HG02642 (cell line): ENCODE measurements around the gene HSPA12A.
A peak's percentile ranks its signal among the peaks of the same experiment; 100 is the strongest.

Source experiments
- ATAC-seq: cut with Tn5 transposase; IDR thresholded peaks from one replicate; pipeline ENCODE4 v1.9.1; 2021; ENCODE audit warnings: mild to moderate bottlenecking; ENCODE audit not compliant: unreplicated experiment, poor library complexity

The HSPA12A gene

DNA sequence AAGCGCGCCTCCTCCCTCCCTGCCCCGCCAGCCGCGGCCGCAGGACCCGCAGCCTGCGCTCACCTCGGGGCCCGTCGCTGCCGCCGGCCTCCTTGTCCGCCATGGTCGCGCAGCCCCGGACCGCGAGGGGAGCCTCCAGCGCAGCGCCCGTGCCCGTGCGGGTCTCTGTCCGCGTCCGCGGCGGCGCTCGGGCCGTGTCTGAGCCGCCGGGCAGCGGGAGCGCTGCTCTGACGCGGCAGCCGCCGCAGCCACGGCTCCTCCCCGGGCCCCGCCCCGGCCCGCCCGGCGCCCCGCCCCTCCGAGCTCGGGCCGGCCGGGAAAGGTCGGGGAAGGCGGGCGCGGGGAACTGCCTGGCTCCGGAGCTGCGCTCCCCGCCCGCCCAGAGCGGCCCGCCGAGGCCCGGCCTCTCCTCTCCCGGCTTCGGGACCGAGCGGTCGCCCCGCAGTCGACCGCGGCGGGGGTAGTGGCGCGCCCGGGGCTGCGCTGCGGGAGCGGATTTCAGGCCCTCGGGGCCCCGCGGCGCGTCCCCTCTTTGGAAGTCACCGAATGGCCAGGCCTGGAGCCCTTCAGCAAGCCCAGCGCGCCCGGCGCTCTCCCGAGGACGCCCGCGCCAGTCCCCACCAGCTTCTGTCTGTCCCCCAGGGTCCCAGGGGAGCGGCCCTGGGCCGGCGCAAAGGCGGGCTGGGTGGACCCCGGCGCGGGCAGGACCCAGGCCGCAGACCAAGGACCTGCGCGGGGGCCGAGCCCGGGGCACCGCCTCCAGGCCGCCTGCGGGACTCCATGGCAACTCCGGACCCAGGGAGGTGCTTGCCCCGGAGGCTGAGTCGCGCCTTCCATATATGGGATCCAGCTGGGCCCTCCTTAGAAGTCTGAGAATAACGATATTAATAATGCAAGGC is at the start of gene HSPA12A:
Gene HSPA12A, minus strand, starts transcription at position 200 of the 899 bp plus-strand sequence. Its CDS starts 97 bp downstream, at position 103.
- ATAC-seq = peak; percentile 96

DNA sequence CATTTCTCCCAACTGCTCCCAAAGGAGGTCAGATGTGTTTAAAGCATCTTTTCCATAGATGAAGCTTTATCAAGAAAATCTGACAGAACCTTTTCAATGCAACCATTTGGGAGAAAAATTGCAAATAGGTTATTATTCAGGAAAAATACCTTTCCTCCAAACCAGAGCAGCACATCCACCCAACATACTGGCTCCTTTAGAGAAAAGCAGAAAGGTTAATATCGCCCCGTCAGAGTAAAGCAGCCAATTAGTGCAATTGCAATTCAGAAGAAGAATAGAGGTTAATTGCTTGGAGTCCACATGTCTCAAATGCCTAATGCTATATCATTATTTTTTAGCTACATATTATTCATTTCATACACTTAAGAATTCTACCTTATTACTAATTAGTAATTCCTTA is 48.9 kb upstream of the HSPA12A start:
- ATAC-seq = no peak

DNA sequence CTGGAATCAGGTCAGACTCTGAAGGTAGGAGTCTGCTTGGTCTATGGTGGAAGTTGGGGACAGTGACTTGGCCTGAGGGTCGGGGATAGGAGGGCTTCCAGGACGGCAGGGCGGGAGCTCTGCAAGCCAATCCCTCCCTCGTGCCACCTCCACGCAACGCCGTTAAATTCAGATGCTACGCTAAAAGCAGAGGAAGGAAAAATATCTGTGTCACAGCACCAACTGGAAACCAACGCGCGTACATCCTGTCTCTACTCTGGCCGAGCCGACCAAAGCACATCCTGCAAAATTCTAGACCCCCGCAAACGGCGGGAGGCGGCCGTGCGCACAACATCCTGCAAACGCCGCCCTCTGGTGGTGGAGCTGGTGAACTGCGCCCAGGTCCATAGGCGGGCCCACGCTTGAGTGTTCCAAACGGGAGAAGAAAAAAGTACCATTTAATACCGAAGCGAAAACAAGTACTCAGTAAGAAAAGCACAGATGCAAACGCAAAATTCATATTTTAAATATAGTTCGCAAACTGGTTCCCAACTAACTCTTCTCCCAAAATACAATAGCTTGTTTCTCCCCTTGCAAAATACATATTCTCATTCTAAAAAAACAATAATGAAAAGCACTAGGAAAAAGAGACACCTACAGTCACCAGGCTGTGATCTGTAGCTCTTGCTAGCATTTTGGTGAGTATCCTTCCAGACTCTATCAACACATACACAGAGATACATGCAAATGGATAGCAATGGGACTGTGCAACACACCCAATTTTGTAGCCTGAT is 45.7 kb upstream of the HSPA12A start:
- ATAC-seq = peak; percentile 90

GRCh38 chr10:116787053-116787659 is 44.8 kb upstream of the HSPA12A start:
- ATAC-seq = no peak

GRCh38 chr10:116785867-116786266 is 43.5 kb upstream of the HSPA12A start:
- no peak for ATAC-seq

DNA sequence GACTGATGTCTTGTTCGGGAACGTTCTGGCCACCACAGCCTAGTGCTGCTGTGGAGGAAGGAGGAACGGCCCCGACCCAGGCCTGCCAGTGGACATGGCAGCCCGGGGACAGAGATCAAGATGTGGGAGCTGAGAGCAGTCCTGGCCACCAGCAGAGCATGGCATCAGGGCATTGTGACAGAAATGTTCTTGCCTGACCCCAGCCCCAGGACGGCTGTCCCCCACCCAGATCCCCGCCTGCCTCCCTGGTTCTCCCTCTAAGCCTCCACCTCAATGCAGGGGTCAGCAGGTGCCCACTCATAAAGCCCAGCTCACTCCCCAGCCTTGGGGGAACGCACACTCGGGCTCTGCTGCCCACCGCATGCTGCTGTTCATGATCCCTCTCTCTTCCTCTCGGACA is 42.9 kb upstream of the HSPA12A start:
- ATAC-seq = no peak

GRCh38 chr10:116784651-116785050 is 42.3 kb upstream of the HSPA12A start:
- ATAC-seq = no peak

- no peak for ATAC-seq
Observed at GRCh38 chr10:116784035-116784434, 41.7 kb upstream of the HSPA12A start.

DNA sequence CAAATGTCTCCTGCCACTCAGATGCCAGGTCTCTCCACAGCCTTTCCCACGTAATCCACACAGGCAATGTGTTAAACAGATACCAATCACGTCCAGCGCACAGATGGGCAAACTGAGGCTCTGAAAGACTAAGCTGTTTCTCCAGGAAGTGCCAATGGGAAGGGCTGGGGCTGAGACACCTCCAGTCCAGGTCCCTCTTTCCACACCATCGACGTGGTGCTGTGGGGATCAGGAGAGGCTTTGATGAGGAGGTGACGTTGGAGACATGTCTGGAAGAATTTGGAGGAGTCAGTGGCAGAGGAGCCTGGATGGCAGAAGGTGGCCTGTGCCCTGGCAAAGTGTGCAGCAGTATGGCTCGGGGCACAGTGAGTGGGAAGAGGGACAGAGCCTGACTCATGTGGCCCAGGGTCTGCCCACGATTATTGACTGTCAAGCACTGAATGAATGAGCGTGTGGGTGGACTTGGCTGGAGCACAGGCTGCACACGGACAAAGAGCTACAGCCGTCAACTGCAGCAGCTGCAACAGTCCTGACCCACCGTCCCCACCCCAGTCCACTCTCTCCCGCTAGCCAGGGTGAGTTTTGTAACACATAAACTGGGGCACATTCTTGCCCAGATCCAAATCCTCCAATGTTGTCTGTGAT is 40.8 kb upstream of the HSPA12A start:
- ATAC-seq = no peak

DNA sequence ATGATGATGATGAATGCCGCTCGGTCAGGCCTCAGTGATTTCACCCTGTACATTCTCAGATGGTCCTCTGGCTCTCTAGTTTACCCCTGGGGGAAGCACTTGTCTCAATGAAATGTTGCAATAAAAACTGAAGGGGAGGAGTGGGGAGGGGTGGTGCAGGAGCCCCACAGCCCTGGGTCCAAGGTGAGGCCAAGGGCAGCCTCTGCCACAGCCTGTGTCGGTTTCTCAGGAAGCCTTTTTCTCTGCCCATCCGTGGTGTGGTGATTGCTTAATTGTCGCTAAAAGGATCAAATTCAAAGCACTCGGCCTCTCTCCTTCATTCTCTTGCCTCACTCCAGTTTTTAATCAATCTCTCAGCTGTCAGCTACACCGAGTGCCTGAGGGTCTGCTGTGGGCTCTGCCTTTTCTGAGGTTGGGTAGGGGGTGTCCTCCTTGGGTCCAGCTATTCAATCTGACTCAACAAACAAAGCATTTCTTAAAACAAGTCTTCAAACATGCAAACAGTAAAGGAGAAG is 39.1 kb upstream of the HSPA12A start:
- no peak for ATAC-seq

GRCh38 chr10:116780691-116781205 is 38.4 kb upstream of the HSPA12A start:
- no peak for ATAC-seq

- ATAC-seq = no peak
Observed at GRCh38 chr10:116779076-116779687, 36.8 kb upstream of the HSPA12A start.

DNA sequence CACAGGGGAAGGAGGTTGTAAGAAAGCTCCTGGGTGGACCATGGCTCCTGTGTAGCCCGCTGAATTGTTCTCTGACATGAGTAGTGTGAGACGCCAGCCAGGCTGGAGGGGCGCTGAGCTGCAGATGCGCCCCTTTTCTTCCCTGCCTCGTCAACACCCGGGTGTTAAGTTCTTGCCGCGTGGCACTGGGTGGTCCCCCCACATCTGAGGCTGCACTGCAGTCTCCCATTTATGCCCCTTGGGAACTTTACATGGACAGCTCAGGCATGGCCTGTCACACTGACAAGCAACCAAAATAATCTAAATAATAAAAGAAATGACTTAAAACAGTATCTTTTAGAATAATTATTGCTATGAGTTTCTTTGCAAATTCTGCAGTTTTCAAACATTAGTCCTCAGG is 34.6 kb upstream of the HSPA12A start:
- no peak for ATAC-seq

- no peak for ATAC-seq
Observed at GRCh38 chr10:116775488-116776400, 33.4 kb upstream of the HSPA12A start.

DNA sequence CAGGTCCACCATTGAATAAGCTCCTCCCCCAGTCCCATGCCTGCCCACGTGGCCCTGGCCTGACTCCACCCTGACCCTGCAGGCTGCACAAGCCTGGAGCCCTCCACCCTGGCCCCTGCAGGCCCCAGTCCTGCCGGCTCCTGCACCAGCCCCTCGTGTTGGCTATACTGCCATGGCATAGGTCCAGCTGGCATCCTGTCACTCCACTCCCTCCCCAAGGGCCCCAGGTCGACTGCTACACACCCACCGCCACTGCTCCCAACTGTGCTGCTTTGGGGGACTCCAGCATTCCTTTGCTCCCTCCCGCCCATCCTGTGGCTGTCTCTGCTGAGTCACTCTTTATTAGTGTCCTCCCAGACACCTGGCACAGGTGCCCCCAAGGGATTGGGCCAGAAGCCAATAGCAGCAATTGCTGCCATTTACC is 32.4 kb upstream of the HSPA12A start:
- no peak for ATAC-seq

GRCh38 chr10:116772909-116773705 is 30.7 kb upstream of the HSPA12A start:
- ATAC-seq = no peak

- ATAC-seq = no peak
Observed at GRCh38 chr10:116771959-116772585, 29.7 kb upstream of the HSPA12A start.
